Keratinocyte (primary cell): ENCODE measurements around the gene HDDC2. TPM values are rescaled to one million over a fixed set of nuclear protein-coding genes. Genes with fewer than 3 reads are reported as not detected.

Source experiments
- DNase-seq: peaks from one replicate; pipeline ENCODE4 v3.0.0-alpha.2; 2011; ENCODE audit warnings: low read depth, missing footprints, low spot score
- FAIRE-seq: peaks from 2 replicates; lab custom pipeline; 2011; peaks lifted over from hg19 to GRCh38; lab: Jason Lieb, UNC
- H2AFZ ChIP-seq: 2 replicates; pipeline ENCODE4 v1.6.0; 2012; ENCODE audit warnings: low read length, control low read depth, inconsistent platforms; ENCODE audit not compliant: control insufficient read depth
- H3K27ac ChIP-seq: 2 replicates; pipeline ENCODE4 v1.5.1; 2011; ENCODE audit warnings: low read length; ENCODE audit not compliant: control insufficient read depth, insufficient read depth
- H3K27me3 ChIP-seq: 3 replicates; pipeline ENCODE4 v1.6.0; 2011; ENCODE audit warnings: low read length; ENCODE audit not compliant: control insufficient read depth, insufficient read depth; ENCODE audit errors: extremely low read depth
- H3K36me3 ChIP-seq, 2 experiments: 2 replicates in 1 of 2; 3 replicates in 1 of 2; pipeline ENCODE4 v1.5.1; 2011; ENCODE audit warnings: low read length in 2 of 2, mild to moderate bottlenecking in 1 of 2; ENCODE audit not compliant: control insufficient read depth in 2 of 2, insufficient read depth in 2 of 2; ENCODE audit errors: extremely low read depth in 1 of 2
- H3K4me1 ChIP-seq: 3 replicates; pipeline ENCODE4 v1.5.1; 2011; ENCODE audit warnings: low read length; ENCODE audit not compliant: control insufficient read depth, insufficient read depth; ENCODE audit errors: extremely low read depth
- H3K4me2 ChIP-seq: 3 replicates; pipeline ENCODE4 v1.6.0; 2011; ENCODE audit warnings: low read depth, low read length; ENCODE audit not compliant: control insufficient read depth, insufficient read depth; ENCODE audit errors: extremely low read depth
- H3K4me3 ChIP-seq, 3 experiments: fragments of 200-600 bp in 1 of 3; sonication (generic) in 1 of 3; 2 replicates in 2 of 3; 3 replicates in 1 of 3; pipeline ENCODE4 v1.5.1; 2011 to 2016; ENCODE audit warnings: low read length in 3 of 3, mild to moderate bottlenecking in 3 of 3, control low read depth in 2 of 3, inconsistent platforms in 1 of 3, low read depth in 1 of 3, mixed read lengths in 1 of 3, mixed run types in 1 of 3, moderate library complexity in 1 of 3; ENCODE audit not compliant: control insufficient read depth in 2 of 3, insufficient read depth in 2 of 3; ENCODE audit errors: extremely low read depth in 1 of 3
- H3K79me2 ChIP-seq: 2 replicates; pipeline ENCODE4 v1.6.0; 2012; ENCODE audit warnings: low read length; ENCODE audit not compliant: control insufficient read depth, insufficient read depth
- H3K9ac ChIP-seq: 3 replicates; pipeline ENCODE4 v1.6.0; 2011; ENCODE audit warnings: low read length; ENCODE audit not compliant: control insufficient read depth, insufficient read depth; ENCODE audit errors: extremely low read depth
- H3K9me1 ChIP-seq: 3 replicates; pipeline ENCODE4 v1.6.0; 2011; ENCODE audit warnings: low read length; ENCODE audit not compliant: control insufficient read depth, insufficient read depth; ENCODE audit errors: extremely low read depth
- H3K9me3 ChIP-seq: 2 replicates; pipeline ENCODE4 v1.5.1; 2012; ENCODE audit warnings: low read depth, low read length; ENCODE audit not compliant: control insufficient read depth
- H4K20me1 ChIP-seq: 3 replicates; pipeline ENCODE4 v1.6.0; 2011; ENCODE audit warnings: low read length; ENCODE audit not compliant: control insufficient read depth, insufficient read depth; ENCODE audit errors: extremely low read depth
- CTCF ChIP-seq, 3 experiments: IDR thresholded peaks in 1 of 3; conservative IDR thresholded peaks in 1 of 3; optimal IDR thresholded peaks in 1 of 3; 2 replicates in 2 of 3; 3 replicates in 1 of 3; pipeline versions ENCODE3 to v1.5.1; 2011; ENCODE audit warnings: low read length in 3 of 3, mild to moderate bottlenecking in 3 of 3, moderate library complexity in 2 of 3, control low read depth in 1 of 3, inconsistent platforms in 1 of 3; ENCODE audit not compliant: insufficient read depth in 2 of 3; ENCODE audit errors: extremely low read depth in 1 of 3
- EZH2 ChIP-seq: IDR thresholded peaks from one replicate; pipeline ENCODE4 v1.6.1; 2012; ENCODE audit warnings: inconsistent platforms, mild to moderate bottlenecking, low read length, moderate library complexity
- dilution Hi-C: fragments of 300-500 bp; cut with MboI; formaldehyde crosslinking; loops from one replicate; pipeline ENCODE4 v1.7.0; 2020; ENCODE audit warnings: low sequenced_read_pairs; ENCODE audit not compliant: extremely low pct_ligation_motif_present
- polyA plus RNA-seq, 5 experiments: library from polyadenylated mRNA; depleted of rRNA in 3 of 5; stranded (reverse) in 3 of 5; stranded (forward) in 1 of 5; unstranded in 1 of 5; fragments of >200 nt; gene quantifications; 1 replicate in 1 of 5; 2 replicates in 3 of 5; 3 replicates in 1 of 5; pipeline versions ENCODE4 v1.2.1 to v1.2.3, GENCODE V29; 2011 to 2012; ENCODE audit warnings: missing spikeins in 2 of 5, low read depth in 1 of 5, low replicate concordance in 1 of 5

Gene HDDC2
- polyA plus RNA-seq, 1 donor (not counting 4 experiments of a cell fraction or from before 2014, with no cell fraction given): 75.8 TPM

GRCh38 chr6:125232466-125232865 is 69.3 kb downstream of the HDDC2 start:
- peak overlapping the region; percentile 22 for H3K4me2 ChIP-seq

GRCh38 chr6:125231574-125232343 is 70.0 kb downstream of the HDDC2 start:
- Histone ChIP-seq H3K36me3 (no peaks in the 10 kb centered on the region), H3K9ac (no peak overlapping the region), H2AFZ (no peak overlapping the region), H3K4me3 (no peak overlapping the region), H3K79me2 (no peaks in the 10 kb centered on the region), H3K9me1 (no peaks in the 10 kb centered on the region), H3K4me1 (peaks cover 14% of the 10 kb centered on the region), H3K27ac (no peak overlapping the region), H3K27me3 (no peaks in the 10 kb centered on the region), H3K9me3 (no peaks in the 10 kb centered on the region), H3K4me2 (peak overlapping the region; percentile 22), H4K20me1 (no peaks in the 10 kb centered on the region)
- FAIRE-seq (peak; percentile 9), DNase-seq (no peak)
- no peak for TF ChIP-seq EZH2
- no peak for TF ChIP-seq CTCF (optimal IDR thresholded peaks at IDR 0.05 in 1 of 3, IDR thresholded peaks at IDR 0.05 in 1 of 3, conservative IDR thresholded peaks at IDR 0.05 in 1 of 3; ENCODE audit: extremely low read depth in 1 of 3, insufficient read depth in 2 of 3, low read length in 3 of 3)
- dilution Hi-C loops: no loop called here

More at GRCh38 chr6:125232466-125232865, 69.3 kb downstream of the HDDC2 start:
- no peak for FAIRE-seq
- Histone ChIP-seq H3K4me1 (peaks cover 14% of the 10 kb centered on the region), H3K27me3 (no peaks in the 10 kb centered on the region), H3K4me3 (no peak overlapping the region), H2AFZ (no peak overlapping the region), H4K20me1 (no peaks in the 10 kb centered on the region), H3K9me3 (no peaks in the 10 kb centered on the region), H3K36me3 (no peaks in the 10 kb centered on the region), H3K9ac (no peak overlapping the region), H3K9me1 (no peaks in the 10 kb centered on the region), H3K79me2 (no peaks in the 10 kb centered on the region), H3K27ac (no peak overlapping the region)
- DNase-seq: no peak
- no peak for TF ChIP-seq EZH2
- dilution Hi-C loops: no loop called here
